Fibroblast of lung (primary cell): Measurements from ENCODE around the gene NOMO2. TPM values are rescaled to one million over a fixed set of nuclear protein-coding genes. Genes with fewer than 3 reads are reported as not detected.
"Not testable (repeated sequence)": the region's sequence is repeated elsewhere in the genome, so short reads cannot be mapped to it uniquely, and the experiment has no call there.

Experiments
- DNase-seq, 2 donors: peaks; one replicate each; pipeline versions ENCODE4 v3.0.0 to v3.0.0-alpha.2; 2010; ENCODE audit warnings: low read depth in 2 of 2
- H2AFZ ChIP-seq: 2 replicates; pipeline ENCODE4 v1.5.1; 2012; ENCODE audit warnings: low read length, control low read depth, inconsistent platforms
- H3K27ac ChIP-seq: 2 replicates; pipeline ENCODE4 v1.5.1; 2011; ENCODE audit warnings: low read length, control low read depth; ENCODE audit not compliant: insufficient read depth
- H3K27me3 ChIP-seq: 2 replicates; pipeline ENCODE4 v1.5.1; 2011; ENCODE audit warnings: mild to moderate bottlenecking, low read length; ENCODE audit not compliant: control insufficient read depth, insufficient read depth
- H3K36me3 ChIP-seq: 2 replicates; pipeline ENCODE4 v1.5.1; 2011; ENCODE audit warnings: low read length; ENCODE audit not compliant: control insufficient read depth, insufficient read depth
- H3K4me1 ChIP-seq: 2 replicates; pipeline ENCODE4 v1.5.1; 2011; ENCODE audit warnings: low read length; ENCODE audit not compliant: control insufficient read depth, insufficient read depth; ENCODE audit errors: extremely low read depth
- H3K4me2 ChIP-seq: 2 replicates; pipeline ENCODE4 v1.5.1; 2011; ENCODE audit warnings: low read length, control low read depth; ENCODE audit not compliant: insufficient read depth; ENCODE audit errors: extremely low read depth
- H3K4me3 ChIP-seq, 4 experiments: fragments of 200-600 bp in 1 of 4; sonication (generic) in 1 of 4; replicated peaks in 1 of 4; 2 replicates each; pipeline ENCODE4 v1.5.1; 2011 to 2016; ENCODE audit warnings: low read length in 4 of 4, low read depth in 3 of 4, mild to moderate bottlenecking in 3 of 4, control low read depth in 2 of 4, inconsistent platforms in 1 of 4, mixed read lengths in 1 of 4; ENCODE audit not compliant: insufficient read depth in 1 of 4; ENCODE audit errors: control extremely low read depth in 1 of 4
- H3K79me2 ChIP-seq: 2 replicates; pipeline ENCODE4 v1.5.1; 2012; ENCODE audit warnings: mild to moderate bottlenecking, low read length, inconsistent platforms; ENCODE audit not compliant: control insufficient read depth, insufficient read depth
- H3K9ac ChIP-seq: 2 replicates; pipeline ENCODE4 v1.5.1; 2011; ENCODE audit warnings: mild to moderate bottlenecking, low read length, control low read depth; ENCODE audit not compliant: insufficient read depth
- H3K9me3 ChIP-seq: 2 replicates; pipeline ENCODE4 v1.5.1; 2012; ENCODE audit warnings: low read depth, low read length; ENCODE audit not compliant: control insufficient read depth, insufficient read depth
- H4K20me1 ChIP-seq: 2 replicates; pipeline ENCODE4 v1.5.1; 2011; ENCODE audit warnings: low read length; ENCODE audit not compliant: control insufficient read depth, insufficient read depth; ENCODE audit errors: extremely low read depth
- polyA plus RNA-seq, 2 donors: library from polyadenylated mRNA; depleted of rRNA in 1 of 2; stranded (reverse) in 1 of 2; unstranded in 1 of 2; fragments of >200 nt; gene quantifications; 2 replicates each; pipeline ENCODE4 v1.2.1, GENCODE V29; 2011 to 2012; ENCODE audit warnings: missing spikeins in 1 of 2
- total RNA-seq: library from RNA; depleted of rRNA; stranded (reverse); fragments of >200 nt; gene quantifications from 2 replicates; pipeline ENCODE4 v1.2.1, GENCODE V29; 2014

The NOMO2 gene
- total and polyA plus RNA-seq, 2 donors (not counting 1 experiment from before 2014, with no cell fraction given): 69.6 to 186 TPM

DNA sequence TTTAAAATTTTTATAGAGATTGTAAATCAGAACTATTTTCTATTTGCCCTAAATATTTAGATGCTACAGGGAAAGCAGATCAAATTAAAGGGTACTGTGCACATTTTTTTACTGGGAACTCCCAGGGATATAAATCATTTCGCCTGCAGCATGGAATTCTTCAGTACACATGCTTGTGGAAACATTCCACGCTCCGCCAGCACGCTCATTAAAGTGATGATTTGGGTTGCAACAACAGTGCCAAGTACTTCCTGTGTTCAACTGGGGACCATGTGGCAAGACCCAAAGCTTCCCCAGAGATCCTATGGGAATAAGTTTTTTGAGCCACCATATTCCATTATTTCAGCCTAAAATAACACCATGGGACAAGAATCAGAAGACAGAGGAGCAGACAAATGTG, 35.4 kb upstream of the NOMO2 start:
- H3K79me2 ChIP-seq: not testable (repeated sequence)

GRCh38 chr16:18595796-18596195, 33.9 kb upstream of the NOMO2 start:
- not testable (repeated sequence) for H3K9me3 ChIP-seq, H3K4me1 ChIP-seq, H4K20me1 ChIP-seq, DNase-seq, H3K36me3 ChIP-seq, H3K4me3 ChIP-seq, H2AFZ ChIP-seq, H3K4me2 ChIP-seq, H3K27ac ChIP-seq, H3K9ac ChIP-seq, H3K27me3 ChIP-seq, H3K79me2 ChIP-seq

More for the DNA sequence above, 35.4 kb upstream of the NOMO2 start:
- not testable (repeated sequence) for H3K4me3 ChIP-seq, H2AFZ ChIP-seq, H3K4me1 ChIP-seq, H3K9ac ChIP-seq, H3K4me2 ChIP-seq, H4K20me1 ChIP-seq, H3K27me3 ChIP-seq, H3K36me3 ChIP-seq, H3K9me3 ChIP-seq, DNase-seq, H3K27ac ChIP-seq

DNA sequence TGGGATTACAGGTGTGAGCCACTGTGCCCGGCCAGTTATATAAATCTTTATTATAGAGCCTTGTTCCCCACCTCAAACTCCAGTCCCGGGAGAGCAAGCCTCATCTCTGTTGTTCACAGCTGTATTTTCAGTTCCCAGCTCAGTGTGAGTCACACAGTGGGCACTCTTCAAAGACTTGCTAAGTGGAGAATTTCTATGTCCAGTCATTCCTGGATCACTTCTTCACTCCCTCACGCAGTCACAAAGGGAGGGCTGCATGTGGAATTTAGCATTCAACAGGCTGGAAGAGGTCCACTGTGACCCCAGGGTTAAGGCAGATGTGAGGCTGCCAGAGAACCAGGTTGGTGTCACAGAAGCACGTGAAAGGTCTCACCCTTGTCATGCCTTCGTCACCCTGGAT, 33.0 kb upstream of the NOMO2 start:
- H4K20me1 ChIP-seq, H3K27me3 ChIP-seq, H3K36me3 ChIP-seq, H3K4me1 ChIP-seq, H3K27ac ChIP-seq, H3K79me2 ChIP-seq, H3K9me3 ChIP-seq, H3K4me2 ChIP-seq, H2AFZ ChIP-seq, H3K4me3 ChIP-seq, H3K9ac ChIP-seq: not testable (repeated sequence)
- DNase-seq: peak in 1 of 2 donors; percentile 34

GRCh38 chr16:18593904-18594303, 32.0 kb upstream of the NOMO2 start:
- not testable (repeated sequence) for H3K9me3 ChIP-seq, H2AFZ ChIP-seq, H3K4me2 ChIP-seq, H3K4me3 ChIP-seq, H3K27me3 ChIP-seq, H3K27ac ChIP-seq, H3K4me1 ChIP-seq, H4K20me1 ChIP-seq, DNase-seq, H3K9ac ChIP-seq, H3K79me2 ChIP-seq, H3K36me3 ChIP-seq

GRCh38 chr16:18592982-18593381, 31.1 kb upstream of the NOMO2 start:
- not testable (repeated sequence) for H3K27ac ChIP-seq, H3K9ac ChIP-seq, H2AFZ ChIP-seq, H3K4me1 ChIP-seq, H4K20me1 ChIP-seq, H3K9me3 ChIP-seq, H3K4me3 ChIP-seq, H3K36me3 ChIP-seq, H3K27me3 ChIP-seq, H3K4me2 ChIP-seq, DNase-seq, H3K79me2 ChIP-seq
